Measurements from ENCODE around the gene MAGEB2. TPM values are rescaled to one million over a fixed set of nuclear protein-coding genes. Genes with fewer than 3 reads are reported as not detected.
"Not testable (repeated sequence)": the region's sequence is repeated elsewhere in the genome, so short reads cannot be mapped to it uniquely, and the experiment has no call there.

Gene MAGEB2, protein sequence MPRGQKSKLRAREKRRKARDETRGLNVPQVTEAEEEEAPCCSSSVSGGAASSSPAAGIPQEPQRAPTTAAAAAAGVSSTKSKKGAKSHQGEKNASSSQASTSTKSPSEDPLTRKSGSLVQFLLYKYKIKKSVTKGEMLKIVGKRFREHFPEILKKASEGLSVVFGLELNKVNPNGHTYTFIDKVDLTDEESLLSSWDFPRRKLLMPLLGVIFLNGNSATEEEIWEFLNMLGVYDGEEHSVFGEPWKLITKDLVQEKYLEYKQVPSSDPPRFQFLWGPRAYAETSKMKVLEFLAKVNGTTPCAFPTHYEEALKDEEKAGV
- not detected for total RNA-seq

DNA sequence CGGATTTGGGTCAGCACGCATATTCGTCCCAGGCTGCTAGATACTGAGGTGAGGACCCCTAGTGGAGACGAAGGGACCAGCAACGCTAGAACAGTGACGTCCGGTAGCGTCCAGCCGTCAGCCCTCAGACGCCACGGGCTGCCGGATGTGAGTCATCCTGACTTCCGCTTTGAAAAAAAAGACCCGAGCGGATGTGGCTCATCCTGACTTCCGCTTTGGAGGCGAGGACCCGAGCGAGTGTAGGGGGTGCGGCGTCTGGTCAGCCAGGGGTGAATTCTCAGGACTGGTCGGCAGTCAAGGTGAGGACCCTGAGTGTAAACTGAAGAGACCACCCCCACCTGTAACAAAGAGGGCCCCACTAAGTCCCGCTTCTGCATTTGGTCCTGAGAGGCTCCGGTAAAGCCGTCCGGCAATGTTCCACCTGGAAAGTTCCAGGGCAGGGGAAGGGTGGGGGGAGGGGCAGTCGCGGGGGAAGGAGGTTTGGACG, at the start of gene MAGEB2:
Gene MAGEB2, plus strand, starts transcription at position 207 of the 487 bp plus-strand sequence. CDS start 3,018 bp downstream, outside the sequence.
- no peak for ATAC-seq

DNA sequence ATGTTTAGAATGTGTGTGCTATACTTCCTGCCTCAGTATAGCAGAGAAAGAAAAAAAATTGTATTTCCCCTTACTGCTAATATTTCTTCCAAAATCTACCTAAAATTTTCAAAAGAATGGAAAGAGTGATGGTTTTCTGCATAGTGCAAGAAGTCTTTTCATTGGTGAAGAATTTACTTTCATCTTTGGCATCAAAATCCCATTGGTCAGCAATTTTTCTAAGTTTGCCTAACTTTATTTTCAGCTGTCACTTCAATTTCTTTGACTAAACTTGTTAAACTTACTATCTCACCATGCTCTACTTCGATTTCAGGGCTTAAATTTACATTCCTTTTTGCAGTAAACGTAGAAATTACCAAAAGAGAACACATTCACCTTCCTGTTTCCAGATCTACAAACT, 44.5 kb upstream of the MAGEB2 start:
- ATAC-seq: no peak

- no peak for ATAC-seq
These were observed 34.0 kb upstream of the MAGEB2 start for GRCh38 chrX:30181353-30181752.

- ATAC-seq: no peak
These were observed 31.8 kb upstream of the MAGEB2 start for GRCh38 chrX:30183554-30183953.

DNA sequence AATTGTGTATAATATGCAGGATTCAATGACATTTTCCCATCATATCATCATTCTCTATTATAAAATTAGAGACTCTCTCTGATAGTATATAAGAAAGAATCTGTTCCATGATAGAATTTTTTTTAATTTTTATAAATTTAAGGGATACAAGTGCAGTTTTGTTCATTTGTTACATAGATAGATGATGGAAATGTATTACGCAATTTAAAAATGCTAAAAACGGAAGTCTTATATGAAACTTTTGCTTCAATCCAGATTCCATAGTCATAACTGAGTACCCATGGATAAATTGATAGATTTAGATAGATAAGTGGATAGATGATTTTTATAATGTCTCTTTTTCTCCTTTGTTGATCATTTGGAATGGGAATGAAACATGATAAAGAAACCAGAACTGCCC, 24.9 kb upstream of the MAGEB2 start:
- ATAC-seq: no peak

GRCh38 chrX:30193910-30194309, 21.5 kb upstream of the MAGEB2 start:
- ATAC-seq: not testable (repeated sequence)

DNA sequence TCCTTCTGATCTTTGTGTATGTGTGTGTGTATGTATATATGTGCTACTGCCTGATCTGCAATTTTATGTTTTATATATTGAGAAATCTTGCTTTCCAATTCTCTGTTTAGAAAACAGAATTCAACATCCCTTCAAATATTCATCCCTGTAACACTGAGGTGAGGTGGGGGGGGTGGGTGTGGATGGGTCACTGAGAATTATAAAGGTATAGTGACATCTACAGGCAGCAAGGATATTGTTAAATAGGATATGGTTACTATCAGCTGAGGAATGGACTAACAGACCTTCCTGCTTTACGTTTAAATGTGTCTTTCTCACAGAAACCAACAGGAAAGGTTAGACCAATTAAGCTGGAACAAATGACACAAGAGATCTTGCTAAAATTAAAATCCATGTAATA, 19.0 kb upstream of the MAGEB2 start:
- ATAC-seq: no peak

- no peak for ATAC-seq
These were observed 3.2 kb upstream of the MAGEB2 start for GRCh38 chrX:30212172-30212571.

DNA sequence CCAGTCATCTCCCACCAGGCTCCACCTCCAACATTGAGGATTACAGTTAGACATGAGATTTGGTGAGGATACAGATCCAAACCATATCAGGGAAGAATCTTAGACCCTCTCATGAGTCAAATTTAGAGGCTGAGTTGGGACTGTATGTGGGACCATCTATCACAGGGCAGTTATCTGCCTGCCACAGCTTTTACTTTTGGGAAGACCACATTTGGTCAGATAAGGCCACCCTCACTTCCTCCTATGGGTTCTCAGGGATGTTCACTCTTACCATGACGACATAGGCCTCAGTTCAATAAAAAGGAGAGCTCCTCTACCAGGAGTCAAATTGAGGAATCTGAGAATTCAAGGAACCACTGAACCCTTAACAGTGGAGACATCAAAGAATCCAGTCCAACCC, 2.1 kb downstream of the MAGEB2 start:
- no peak for ATAC-seq

GRCh38 chrX:30219372-30219771, 4.0 kb downstream of the MAGEB2 start:
- no peak for ATAC-seq

- ATAC-seq: no peak
These were observed 5.3 kb downstream of the MAGEB2 start for GRCh38 chrX:30220661-30221060.

DNA sequence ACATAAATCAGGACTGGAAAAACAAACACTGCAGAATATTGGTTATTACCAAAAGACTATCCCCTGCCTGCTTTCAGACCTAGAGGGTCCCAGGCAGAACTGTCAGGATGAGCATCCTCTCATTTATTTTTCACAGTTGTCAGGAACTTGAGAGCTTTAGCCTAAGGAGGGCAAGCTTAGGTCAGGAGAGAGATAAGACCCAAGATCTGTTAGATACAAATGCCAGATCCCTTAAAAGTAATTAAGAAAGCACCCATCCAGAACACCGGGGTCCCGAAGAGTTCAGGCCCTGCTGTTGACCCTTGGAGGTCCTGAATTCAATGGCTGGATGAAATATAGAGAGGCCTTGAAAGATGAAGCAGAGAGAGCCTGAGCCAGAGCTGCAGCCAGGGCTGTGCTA, 9.2 kb downstream of the MAGEB2 start:
- no peak for ATAC-seq

- ATAC-seq: no peak
These were observed 13.2 kb downstream of the MAGEB2 start for GRCh38 chrX:30228526-30228925.

DNA sequence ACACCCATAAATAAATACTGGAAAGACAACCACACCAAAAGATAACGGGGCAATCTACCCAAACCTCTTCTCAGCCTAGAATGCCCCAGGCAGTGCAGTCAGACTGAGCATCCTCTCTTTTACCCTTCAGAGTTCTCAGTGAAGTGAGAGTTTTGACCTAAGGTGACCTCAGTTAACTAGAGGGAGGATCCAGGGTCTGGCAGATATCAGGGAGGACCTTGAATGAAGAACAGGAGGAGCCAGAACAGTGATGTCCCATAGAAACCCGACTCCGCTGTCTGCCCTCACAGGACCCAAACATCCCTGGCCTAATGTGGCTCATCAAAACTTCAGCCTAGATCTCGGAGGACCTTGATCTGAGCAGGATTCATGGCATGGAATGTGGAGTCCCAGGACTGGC, 15.0 kb downstream of the MAGEB2 start, which contains the start of gene MAGEB3:
Gene MAGEB3, plus strand, starts transcription at position 263 of the 400 bp plus-strand sequence. CDS start 5,268 bp downstream, outside the sequence.
- ATAC-seq: no peak

DNA sequence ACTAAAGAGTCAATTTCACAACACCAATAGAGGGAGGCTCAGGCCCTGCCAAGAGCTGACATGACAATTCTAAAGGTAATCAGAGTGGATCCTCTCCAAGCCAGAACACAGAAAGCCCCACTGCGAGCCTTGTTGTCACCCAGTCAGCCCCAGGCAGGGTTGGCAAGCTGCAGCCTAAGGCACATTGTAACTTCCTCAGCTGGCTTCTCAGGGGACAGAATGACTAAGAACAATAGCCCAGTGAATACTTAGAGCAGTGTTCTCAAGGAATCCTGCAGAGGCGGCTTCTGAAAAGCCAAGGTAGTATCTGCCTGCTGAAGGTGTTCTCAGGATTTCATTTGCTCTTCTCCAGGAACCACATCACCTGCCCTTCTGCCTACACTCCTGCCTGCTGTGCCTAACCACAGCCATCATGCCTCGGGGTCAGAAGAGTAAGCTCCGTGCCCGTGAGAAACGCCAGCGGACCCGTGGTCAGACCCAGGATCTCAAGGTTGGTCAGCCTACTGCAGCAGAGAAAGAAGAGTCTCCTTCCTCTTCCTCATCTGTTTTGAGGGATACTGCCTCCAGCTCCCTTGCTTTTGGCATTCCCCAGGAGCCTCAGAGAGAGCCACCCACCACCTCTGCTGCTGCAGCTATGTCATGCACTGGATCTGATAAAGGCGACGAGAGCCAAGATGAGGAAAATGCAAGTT, 26.5 kb downstream of the MAGEB2 start, which contains the start of gene MAGEB4:
Gene MAGEB4, plus strand, starts transcription at position 277 of the 692 bp plus-strand sequence. Its CDS starts 136 bp downstream, at position 413.
- no peak for ATAC-seq

GRCh38 chrX:30246769-30247489, 31.6 kb downstream of the MAGEB2 start, which contains the start of gene MAGEB1:
Gene MAGEB1 (plus strand): TSS chrX:30247146. CDS start chrX:30250494, 3,348 bp downstream.
- ATAC-seq: no peak

DNA sequence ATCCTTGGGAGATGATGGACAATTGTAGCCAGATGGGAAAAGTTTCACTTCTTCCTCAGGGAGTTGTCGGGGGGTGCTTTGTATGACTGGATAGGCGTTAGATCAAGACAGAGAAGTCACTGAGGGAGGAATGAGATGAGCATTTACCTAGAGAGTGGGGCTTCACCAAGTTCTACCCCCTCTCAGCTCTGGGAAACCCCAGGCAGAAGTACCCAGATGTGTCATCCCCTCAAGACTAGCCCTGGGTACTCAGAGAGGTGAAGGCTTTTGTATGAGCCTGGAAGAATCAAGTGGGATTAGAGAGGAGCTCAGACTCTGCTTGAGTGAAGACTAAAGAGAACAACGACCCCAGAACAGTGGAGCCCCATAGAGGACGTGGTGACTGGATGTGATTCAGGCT, 33.5 kb downstream of the MAGEB2 start:
- no peak for ATAC-seq

DNA sequence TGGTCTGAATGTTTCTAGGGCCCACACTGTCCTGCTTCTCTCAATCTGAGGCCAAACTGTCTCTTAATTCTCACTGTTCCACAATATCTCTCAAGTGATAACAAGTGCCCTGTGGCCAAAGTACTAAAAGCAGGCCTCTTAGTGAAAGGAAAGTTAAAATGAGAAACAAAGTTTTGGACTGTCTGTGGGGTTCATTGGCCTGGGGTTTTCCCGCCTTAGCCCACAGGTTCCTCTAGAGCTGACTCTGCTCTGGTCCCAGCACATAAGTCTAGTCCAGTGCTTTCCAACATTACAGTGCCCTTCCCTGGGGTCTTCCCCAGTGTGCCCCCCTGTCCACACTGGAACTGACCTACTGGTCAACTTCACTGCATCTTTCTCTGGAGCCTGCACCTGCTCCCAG, 37.9 kb downstream of the MAGEB2 start:
- ATAC-seq: no peak

DNA sequence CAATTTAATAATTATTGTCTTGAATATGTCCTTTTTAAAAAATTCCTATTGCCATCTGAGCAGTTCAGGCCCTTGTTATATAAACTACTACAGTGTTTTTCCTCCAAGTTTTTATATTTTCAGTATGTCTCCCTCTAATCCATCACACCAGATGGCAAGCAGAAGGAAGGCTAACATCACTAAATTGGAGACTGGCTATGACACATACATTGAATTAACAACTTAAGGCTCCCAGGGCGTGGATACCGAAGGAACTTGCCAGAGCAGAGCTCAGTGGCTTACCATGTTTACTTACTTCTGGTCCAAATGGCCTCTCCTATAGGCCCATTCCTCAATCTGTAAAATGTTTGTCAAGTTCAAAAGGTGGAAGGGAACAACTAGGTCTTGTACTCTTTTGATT, 44.6 kb downstream of the MAGEB2 start:
- ATAC-seq: peak; percentile 39

DNA sequence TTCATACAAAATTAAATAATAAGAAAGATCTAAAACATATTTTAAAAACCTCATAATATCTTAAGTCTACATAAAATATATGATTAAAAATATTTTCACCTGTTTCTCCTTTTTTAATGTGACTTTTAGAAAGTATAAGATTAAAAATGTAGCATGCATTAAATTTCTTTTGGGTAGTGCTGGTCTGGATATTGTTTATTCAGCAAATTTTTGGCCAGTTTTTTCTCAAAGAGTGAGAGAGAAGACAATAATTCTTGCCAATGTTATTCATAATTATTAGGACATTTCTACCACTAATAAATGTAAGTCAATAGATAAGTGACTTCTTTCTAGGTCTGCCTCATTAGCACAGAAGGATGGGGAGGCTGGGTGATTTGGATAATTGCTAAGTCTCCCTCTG, 45.6 kb downstream of the MAGEB2 start:
- ATAC-seq: no peak

DNA sequence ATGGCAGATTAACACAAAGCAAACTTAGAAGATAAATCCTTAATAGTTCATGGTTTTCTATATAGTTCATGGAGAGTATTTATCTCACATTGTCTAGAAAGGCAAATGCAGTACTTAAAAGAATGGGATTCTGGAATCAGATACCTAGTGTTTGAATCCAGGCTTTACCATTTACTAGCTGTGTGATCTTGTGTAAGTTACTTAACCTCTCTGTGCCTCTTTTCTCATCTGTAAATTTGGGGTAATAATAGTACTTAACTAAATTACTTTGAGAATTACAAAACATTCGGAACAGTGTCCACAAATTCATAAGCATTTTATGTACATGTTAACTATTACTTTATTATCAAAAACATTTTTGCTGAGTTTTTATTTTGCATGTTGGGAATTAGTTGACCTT, 47.4 kb downstream of the MAGEB2 start:
- no peak for ATAC-seq
